NCI-H345 treated with DMSO at 0.1 percent for 48 hours (cell line): ENCODE data around the gene PHF23.
A peak's percentile ranks its signal among the peaks of the same experiment; 100 is the strongest.

Experiments
- DNase-seq: peaks from one replicate; lab custom pipeline; 2025; ENCODE audit not compliant: unreplicated experiment; lab: John Stamatoyannopoulos, UW

The PHF23 gene

GRCh38 chr17:7221278-7222092, 17.8 kb downstream of the PHF23 start:
- DNase-seq, result no peak

- no peak for DNase-seq
Measured at GRCh38 chr17:7220593-7221277, 18.5 kb downstream of the PHF23 start.

GRCh38 chr17:7219812-7220592, 19.3 kb downstream of the PHF23 start, which contains the start of the genes ACADVL and DLG4:
Gene ACADVL, plus strand, starts transcription at chr17:7219938. Its CDS starts 47 bp downstream, at chr17:7219985.
Gene DLG4, minus strand, starts transcription at chr17:7219836.
- no peak for DNase-seq

- DNase-seq, result no peak
Measured at GRCh38 chr17:7219229-7219811, 19.9 kb downstream of the PHF23 start.

- no peak for DNase-seq
Measured at GRCh38 chr17:7218758-7219157, 20.5 kb downstream of the PHF23 start.

GRCh38 chr17:7218166-7218565, 21.1 kb downstream of the PHF23 start:
- no peak for DNase-seq

- DNase-seq, result no peak
Measured at GRCh38 chr17:7217113-7217987, 21.9 kb downstream of the PHF23 start.

- DNase-seq, result no peak
Measured at GRCh38 chr17:7216242-7217112, 22.8 kb downstream of the PHF23 start.

GRCh38 chr17:7215652-7216180, 23.5 kb downstream of the PHF23 start:
- DNase-seq, result no peak

- DNase-seq, result no peak
Measured at GRCh38 chr17:7215136-7215638, 24.1 kb downstream of the PHF23 start.

GRCh38 chr17:7214300-7215135, 24.7 kb downstream of the PHF23 start:
- peak; percentile 92 for DNase-seq

- peak; percentile 85 for DNase-seq
Measured at GRCh38 chr17:7213895-7214299, 25.4 kb downstream of the PHF23 start.

- DNase-seq, result no peak
Measured at GRCh38 chr17:7211491-7212273, 27.6 kb downstream of the PHF23 start.

GRCh38 chr17:7208754-7209460, 30.4 kb downstream of the PHF23 start:
- DNase-seq, result no peak

- DNase-seq, result no peak
Measured at GRCh38 chr17:7208027-7208571, 31.2 kb downstream of the PHF23 start.
